ENCODE results near the gene SEMA3C.

DNA sequence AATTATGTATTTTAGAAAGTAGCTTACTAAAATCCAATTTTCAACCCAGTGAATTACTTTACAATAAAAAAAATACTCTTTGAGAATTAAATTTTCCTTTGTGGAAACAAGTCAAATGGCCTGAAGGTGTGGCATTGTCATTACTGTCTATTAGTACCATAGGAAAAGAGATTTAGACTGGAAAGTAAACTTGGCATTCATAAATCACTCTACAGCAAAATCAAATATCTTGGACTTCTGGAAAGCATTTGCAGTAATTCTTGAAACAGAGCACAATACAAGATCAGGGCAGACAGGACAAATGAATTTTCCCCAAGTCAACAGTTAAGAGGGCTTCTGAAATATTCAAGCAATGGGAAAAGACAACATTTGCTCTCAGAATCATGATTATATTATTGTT lies 28.0 kb upstream of the SEMA3C start:
- TF ChIP-seq POLR2A (IDR thresholded peaks at IDR 0.05; ENCODE audit: low read length), result no peak
- TF ChIP-seq GATA1 (IDR thresholded peaks at IDR 0.05; ENCODE audit: low read depth, low read length), result no peak
